Right atrium auricular region (tissue), 2 donors: ENCODE data around the gene MADCAM1. TPM values are rescaled to one million over a fixed set of nuclear protein-coding genes. Genes with fewer than 3 reads are reported as not detected.

Experiments used
- DNase-seq: peaks from one replicate; pipeline ENCODE4 v3.0.0-alpha.2; 2019; ENCODE audit warnings: low spot score
- H3K27ac ChIP-seq, 2 donors: fragments of 200-600 bp; sonication (generic); 1 replicate in 1 of 2; 2 replicates in 1 of 2; pipeline ENCODE4 v1.5.1; 2016 to 2019
- H3K27me3 ChIP-seq, 2 donors: fragments of 200-600 bp; sonication (generic); one replicate each; pipeline versions ENCODE4 v1.5.1 to v1.6.0; 2017 to 2019
- H3K36me3 ChIP-seq: fragments of 200-600 bp; sonication (generic); one replicate; pipeline ENCODE4 v1.5.1; 2016
- H3K4me1 ChIP-seq, 2 donors: fragments of 200-600 bp; sonication (generic); one replicate each; pipeline versions ENCODE4 v1.5.1 to v1.6.0; 2017 to 2019
- H3K4me3 ChIP-seq, 2 donors: fragments of 200-600 bp; sonication (generic); 1 replicate in 1 of 2; 2 replicates in 1 of 2; pipeline ENCODE4 v1.5.1; 2017 to 2019; ENCODE audit warnings: mild to moderate bottlenecking in 1 of 2, moderate library complexity in 1 of 2
- H3K9me3 ChIP-seq, 2 donors: fragments of 200-600 bp; sonication (generic); one replicate each; pipeline ENCODE4 v1.5.1; 2019
- total RNA-seq, 2 donors: library from RNA; depleted of rRNA; stranded (reverse); fragments of >200 nt; gene quantifications; one replicate each; pipeline ENCODE4 v1.1.0, GENCODE V29; 2016
- TF ChIP-seq, protein P1 (sequence below), 2 donors: fragments of 200-600 bp; sonication (generic); IDR thresholded peaks; one replicate each; pipeline ENCODE4 v1.5.1; 2019; ENCODE audit warnings: antibody characterized with exemption in 2 of 2

Gene MADCAM1
- total RNA-seq, 2 donors from 2014 or later: not detected

DNA sequence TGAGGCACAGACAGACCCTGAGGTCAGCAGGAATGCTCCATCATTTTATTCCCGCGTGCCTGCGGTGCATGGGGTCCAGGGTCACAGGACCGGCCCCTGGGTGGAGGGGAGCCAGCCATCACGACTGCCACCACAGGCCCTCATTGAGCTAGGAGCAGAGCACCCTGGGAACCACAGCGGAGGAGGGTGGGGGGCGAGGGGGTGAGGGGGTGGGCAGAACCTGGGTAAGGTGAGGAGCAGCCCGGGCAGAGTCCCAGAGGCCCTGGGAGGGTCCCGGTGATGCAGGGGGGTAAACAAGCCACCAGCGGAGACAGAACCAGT, 1.2 kb upstream of the MADCAM1 start:
- peaks cover 8 to 21% of the 10 kb centered on the region in 2 donors for H3K27me3 ChIP-seq

DNA sequence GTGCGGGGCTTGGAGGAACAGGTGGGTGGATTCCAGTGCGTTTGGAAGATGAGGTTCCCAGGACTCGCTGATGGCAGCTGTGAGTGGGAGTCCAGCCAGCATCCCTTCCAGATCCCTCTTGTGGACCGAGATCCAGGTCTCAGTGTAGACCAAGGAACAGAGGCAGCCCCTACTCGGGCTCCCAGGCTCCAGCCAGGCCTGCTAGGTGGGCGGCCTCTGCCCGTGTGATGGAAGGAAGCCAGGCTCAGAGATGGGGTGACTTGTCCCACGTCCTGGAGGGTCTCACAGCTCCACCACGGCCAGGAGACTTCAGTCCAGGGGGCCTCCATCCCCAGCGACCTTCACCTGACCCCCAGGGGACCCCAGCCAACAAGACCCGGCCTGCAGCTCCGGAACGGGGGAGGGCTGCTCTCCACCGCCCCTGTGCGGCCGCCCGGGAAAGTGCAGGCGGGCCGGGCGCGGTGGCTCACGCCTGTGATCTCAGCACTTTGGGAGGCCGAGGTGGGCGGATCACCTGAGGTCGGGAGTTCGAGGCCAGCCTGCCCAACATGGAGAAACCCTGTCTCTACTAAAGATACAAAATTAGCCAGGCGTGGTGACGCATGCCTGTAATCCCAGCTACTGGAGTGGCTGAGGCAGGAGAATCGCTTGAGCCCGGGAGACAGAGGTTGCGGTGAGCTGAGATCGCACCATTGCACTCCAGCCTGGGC, 729 bp upstream of the MADCAM1 start:
- TF ChIP-seq, protein P1, sequence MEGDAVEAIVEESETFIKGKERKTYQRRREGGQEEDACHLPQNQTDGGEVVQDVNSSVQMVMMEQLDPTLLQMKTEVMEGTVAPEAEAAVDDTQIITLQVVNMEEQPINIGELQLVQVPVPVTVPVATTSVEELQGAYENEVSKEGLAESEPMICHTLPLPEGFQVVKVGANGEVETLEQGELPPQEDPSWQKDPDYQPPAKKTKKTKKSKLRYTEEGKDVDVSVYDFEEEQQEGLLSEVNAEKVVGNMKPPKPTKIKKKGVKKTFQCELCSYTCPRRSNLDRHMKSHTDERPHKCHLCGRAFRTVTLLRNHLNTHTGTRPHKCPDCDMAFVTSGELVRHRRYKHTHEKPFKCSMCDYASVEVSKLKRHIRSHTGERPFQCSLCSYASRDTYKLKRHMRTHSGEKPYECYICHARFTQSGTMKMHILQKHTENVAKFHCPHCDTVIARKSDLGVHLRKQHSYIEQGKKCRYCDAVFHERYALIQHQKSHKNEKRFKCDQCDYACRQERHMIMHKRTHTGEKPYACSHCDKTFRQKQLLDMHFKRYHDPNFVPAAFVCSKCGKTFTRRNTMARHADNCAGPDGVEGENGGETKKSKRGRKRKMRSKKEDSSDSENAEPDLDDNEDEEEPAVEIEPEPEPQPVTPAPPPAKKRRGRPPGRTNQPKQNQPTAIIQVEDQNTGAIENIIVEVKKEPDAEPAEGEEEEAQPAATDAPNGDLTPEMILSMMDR (IDR thresholded peaks at IDR 0.05): peak; percentile 40 to 71
- H3K9me3 ChIP-seq: no peaks in the 10 kb centered on the region
- no peaks in the 10 kb centered on the region for H3K36me3 ChIP-seq
- no peak overlapping the region for H3K4me3 ChIP-seq
- H3K4me1 ChIP-seq: peaks cover 0 to 21% of the 10 kb centered on the region in 2 donors
- DNase-seq: no peak
- H3K27me3 ChIP-seq: peaks cover 8 to 21% of the 10 kb centered on the region in 2 donors
- no peak overlapping the region for H3K27ac ChIP-seq

More for the DNA sequence above, 1.2 kb upstream of the MADCAM1 start:
- no peaks in the 10 kb centered on the region for H3K9me3 ChIP-seq
- no peak overlapping the region for H3K4me3 ChIP-seq
- peaks cover 0 to 21% of the 10 kb centered on the region in 2 donors for H3K4me1 ChIP-seq
- TF ChIP-seq, protein P1 (IDR thresholded peaks at IDR 0.05): no peak
- no peak overlapping the region for H3K27ac ChIP-seq
- H3K36me3 ChIP-seq: no peaks in the 10 kb centered on the region
- no peak for DNase-seq

DNA sequence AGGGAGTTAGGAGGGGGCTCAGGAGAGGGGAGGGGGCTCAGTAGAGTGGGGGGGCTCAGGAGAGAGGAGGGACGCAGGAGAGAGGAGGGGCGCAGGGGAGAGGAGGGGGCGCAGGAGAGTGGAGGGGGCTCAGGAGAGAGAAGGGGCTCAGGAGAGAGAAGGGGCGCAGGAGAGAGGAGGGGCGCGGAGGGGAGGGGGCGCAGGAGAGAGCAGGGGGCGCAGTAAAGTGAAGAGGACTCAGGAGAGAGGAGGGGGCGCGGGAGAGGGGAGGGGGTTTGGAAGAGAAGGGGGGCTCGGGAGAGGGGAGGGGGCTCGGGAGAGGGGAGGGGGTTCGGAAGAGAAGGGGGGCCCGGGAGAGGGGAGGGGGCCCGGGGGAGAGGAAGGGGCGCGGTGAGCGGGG, 700 bp downstream of the MADCAM1 start:
- TF ChIP-seq, protein P1 (IDR thresholded peaks at IDR 0.05): no peak
- DNase-seq: no peak
- H3K4me3 ChIP-seq: no peak overlapping the region

DNA sequence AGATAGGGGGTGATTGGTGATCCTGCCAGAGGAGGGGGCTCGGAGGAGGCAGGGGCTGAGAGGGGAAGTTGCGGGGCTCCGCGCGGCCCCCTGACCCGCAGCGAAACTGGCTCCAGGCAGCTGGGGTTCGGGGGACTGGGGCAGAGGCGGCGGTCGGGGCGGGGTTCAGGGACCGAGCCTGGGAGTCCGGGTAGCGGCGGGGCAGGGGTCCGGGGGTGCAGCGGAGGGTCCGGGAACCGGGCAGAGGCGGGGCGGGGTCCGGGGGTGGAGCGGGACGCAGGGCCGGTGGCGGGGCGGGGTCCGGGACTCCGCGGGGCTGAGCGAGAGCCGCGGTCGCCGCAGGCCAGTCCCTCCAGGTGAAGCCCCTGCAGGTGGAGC, 1.2 kb downstream of the MADCAM1 start:
- peaks cover 8 to 21% of the 10 kb centered on the region in 2 donors for H3K27me3 ChIP-seq
- H3K4me1 ChIP-seq: peaks cover 0 to 21% of the 10 kb centered on the region in 2 donors
- H3K4me3 ChIP-seq: peak overlapping the region in 1 of 2 donors; percentile 11
- no peak for DNase-seq
- H3K27ac ChIP-seq: no peak overlapping the region
- TF ChIP-seq, protein P1 (IDR thresholded peaks at IDR 0.05): no peak
- no peaks in the 10 kb centered on the region for H3K9me3 ChIP-seq
- no peaks in the 10 kb centered on the region for H3K36me3 ChIP-seq

More for the DNA sequence above, 700 bp downstream of the MADCAM1 start:
- H3K36me3 ChIP-seq: no peaks in the 10 kb centered on the region
- peaks cover 0 to 21% of the 10 kb centered on the region in 2 donors for H3K4me1 ChIP-seq
- no peak overlapping the region for H3K27ac ChIP-seq
- no peaks in the 10 kb centered on the region for H3K9me3 ChIP-seq
- peaks cover 8 to 21% of the 10 kb centered on the region in 2 donors for H3K27me3 ChIP-seq

DNA sequence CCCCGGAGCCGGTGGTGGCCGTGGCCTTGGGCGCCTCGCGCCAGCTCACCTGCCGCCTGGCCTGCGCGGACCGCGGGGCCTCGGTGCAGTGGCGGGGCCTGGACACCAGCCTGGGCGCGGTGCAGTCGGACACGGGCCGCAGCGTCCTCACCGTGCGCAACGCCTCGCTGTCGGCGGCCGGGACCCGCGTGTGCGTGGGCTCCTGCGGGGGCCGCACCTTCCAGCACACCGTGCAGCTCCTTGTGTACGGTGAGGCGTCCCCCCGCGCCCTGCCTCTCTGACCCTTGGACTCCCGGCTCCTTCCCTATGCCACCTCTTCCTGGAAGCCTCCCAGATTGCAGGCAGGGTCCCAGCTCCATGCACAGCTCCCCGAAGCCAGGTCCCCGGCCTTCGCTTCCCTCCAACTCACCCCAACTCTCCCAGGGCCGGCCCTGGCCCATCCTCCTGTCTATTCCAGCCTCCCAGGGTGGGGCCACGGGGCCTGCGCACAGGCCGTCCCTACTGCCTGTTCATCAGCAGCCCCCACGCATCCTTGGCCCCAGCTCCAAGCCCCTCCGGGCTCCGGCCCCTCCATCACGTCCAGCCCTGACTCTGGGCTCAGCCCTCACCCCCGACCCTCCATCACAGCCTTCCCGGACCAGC, 1.7 kb downstream of the MADCAM1 start:
- H3K4me3 ChIP-seq: peak overlapping the region in 1 of 2 donors; percentile 11
- peaks cover 8 to 21% of the 10 kb centered on the region in 2 donors for H3K27me3 ChIP-seq
- no peak overlapping the region for H3K27ac ChIP-seq
- TF ChIP-seq, protein P1 (IDR thresholded peaks at IDR 0.05): no peak
- no peak for DNase-seq
- H3K36me3 ChIP-seq: no peaks in the 10 kb centered on the region
- H3K4me1 ChIP-seq: peaks cover 0 to 21% of the 10 kb centered on the region in 2 donors
- H3K9me3 ChIP-seq: no peaks in the 10 kb centered on the region
